GM19328 (cell line): ENCODE results near the gene SPDYC.

Experiments
- ATAC-seq: cut with Tn5 transposase; IDR thresholded peaks from one replicate; pipeline ENCODE4 v1.9.1; 2021; ENCODE audit warnings: mild to moderate bottlenecking, moderate library complexity; ENCODE audit not compliant: unreplicated experiment

SPDYC gene

GRCh38 chr11:65205602-65205967 lies 35.6 kb downstream of the SPDYC start:
- no peak for ATAC-seq

GRCh38 chr11:65206441-65206841 lies 36.4 kb downstream of the SPDYC start:
- no peak for ATAC-seq

GRCh38 chr11:65206901-65207300 lies 36.9 kb downstream of the SPDYC start:
- no peak for ATAC-seq

GRCh38 chr11:65207918-65208784 lies 38.1 kb downstream of the SPDYC start:
- ATAC-seq: no peak

- ATAC-seq: no peak
Observed at GRCh38 chr11:65208785-65209710, 39.0 kb downstream of the SPDYC start.

- no peak for ATAC-seq
Observed at GRCh38 chr11:65209711-65210360, 39.8 kb downstream of the SPDYC start.

- no peak for ATAC-seq
Observed at GRCh38 chr11:65210361-65210731, 40.3 kb downstream of the SPDYC start.

- ATAC-seq: no peak
Observed at GRCh38 chr11:65210748-65211147, 40.7 kb downstream of the SPDYC start.

GRCh38 chr11:65211293-65212105 lies 41.5 kb downstream of the SPDYC start:
- no peak for ATAC-seq

GRCh38 chr11:65212226-65212801 lies 42.3 kb downstream of the SPDYC start:
- no peak for ATAC-seq

- ATAC-seq: no peak
Observed at GRCh38 chr11:65213322-65214211, 43.5 kb downstream of the SPDYC start.

GRCh38 chr11:65214212-65214845 lies 44.3 kb downstream of the SPDYC start:
- ATAC-seq: no peak

- ATAC-seq: no peak
Observed at GRCh38 chr11:65215441-65216076, 45.5 kb downstream of the SPDYC start.

GRCh38 chr11:65216830-65217229 lies 46.8 kb downstream of the SPDYC start:
- ATAC-seq: no peak

- no peak for ATAC-seq
Observed at GRCh38 chr11:65217441-65218423, 47.7 kb downstream of the SPDYC start.

- no peak for ATAC-seq
Observed at GRCh38 chr11:65218446-65218845, 48.4 kb downstream of the SPDYC start.

- ATAC-seq: no peak
Observed at GRCh38 chr11:65219930-65220213, 49.8 kb downstream of the SPDYC start.
